C4-2B (cell line): ENCODE data around the gene SOX18.

Source experiments
- H3K27ac ChIP-seq: fragments of 450-650 bp; 2 replicates; pipeline ENCODE4 v1.5.1; 2017
- CTCF ChIP-seq: fragments of 450-650 bp; conservative IDR thresholded peaks from 2 replicates; pipeline ENCODE4 v1.5.1; 2017; ENCODE audit warnings: mild to moderate bottlenecking
- ZFX ChIP-seq: fragments of 450-650 bp; IDR thresholded peaks from 2 replicates; pipeline ENCODE4 v1.6.1; 2017

The SOX18 gene

GRCh38 chr20:64041781-64042053 lies 7.7 kb downstream of the SOX18 start:
- H3K27ac ChIP-seq = no peak overlapping the region
- TF ChIP-seq ZFX = no peak

GRCh38 chr20:64041040-64041780 lies 8.2 kb downstream of the SOX18 start:
- H3K27ac ChIP-seq = no peak overlapping the region
- no peak for TF ChIP-seq ZFX
- no peak for TF ChIP-seq CTCF

GRCh38 chr20:64040231-64041039 lies 9.0 kb downstream of the SOX18 start:
- no peak overlapping the region for H3K27ac ChIP-seq
- TF ChIP-seq ZFX (no peak), CTCF (no peak)

GRCh38 chr20:64039293-64040160 lies 9.9 kb downstream of the SOX18 start:
- no peak overlapping the region for H3K27ac ChIP-seq
- no peak for TF ChIP-seq ZFX
- TF ChIP-seq CTCF = no peak

- TF ChIP-seq ZFX (peak; percentile 32; the same call in 1 of the 2 replicates), CTCF (peak; percentile 92)
- H3K27ac ChIP-seq = no peak overlapping the region
Measured at GRCh38 chr20:64038565-64039292, 10.7 kb downstream of the SOX18 start.

- TF ChIP-seq ZFX (no peak), CTCF (no peak)
- H3K27ac ChIP-seq = no peak overlapping the region
Measured at GRCh38 chr20:64038224-64038564, 11.2 kb downstream of the SOX18 start.

GRCh38 chr20:64037498-64038213 lies 11.8 kb downstream of the SOX18 start:
- TF ChIP-seq CTCF = no peak
- TF ChIP-seq ZFX = no peak
- no peak overlapping the region for H3K27ac ChIP-seq
